Measurements from ENCODE around the gene EML6.

GRCh38 chr2:54924121-54924520, 200.7 kb downstream of the EML6 start:
- TF ChIP-seq CTCF (IDR thresholded peaks at IDR 0.05): no peak
- no peak for TF ChIP-seq POLR2AphosphoS5 (IDR thresholded peaks at IDR 0.05)
- TF ChIP-seq POLR2A (IDR thresholded peaks at IDR 0.05): no peak
